ENCODE results near the gene TPM3.
"Not testable (repeated sequence)": the region's sequence is repeated elsewhere in the genome, so short reads cannot be mapped to it uniquely, and the experiment has no call there.

Gene TPM3

DNA sequence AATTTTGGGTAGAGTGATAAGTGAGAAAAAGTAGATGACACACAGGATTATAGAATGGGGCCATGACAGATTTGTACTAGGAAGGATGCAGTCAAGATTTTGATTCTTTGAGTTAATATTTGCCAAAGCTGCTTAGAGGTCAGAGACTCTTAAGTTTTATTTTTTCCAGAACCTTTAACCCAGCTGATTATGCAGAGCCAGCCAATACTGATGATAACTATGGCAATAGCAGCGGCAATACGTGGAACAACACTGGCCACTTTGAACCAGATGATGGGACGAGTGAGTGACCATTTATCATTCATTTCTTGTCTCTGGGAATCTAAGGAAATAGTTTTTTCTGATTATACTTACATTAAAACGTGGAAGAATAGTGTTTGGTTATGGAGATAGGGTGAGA lies 45.0 kb upstream of the TPM3 start:
- Histone ChIP-seq H3K36me3 (replicated peaks) (peaks cover 74% of the 10 kb centered on the region), H3K4me3 (ENCODE audit: low read depth, low read length) (no peak overlapping the region), H3K27ac (no peak overlapping the region), H3K27me3 (replicated peaks) (no peaks in the 10 kb centered on the region)
- no peak for TF ChIP-seq CTCF (IDR thresholded peaks at IDR 0.05; ENCODE audit: low read depth, low read length, missing control alignments)
- in situ Hi-C loops (cut with HindIII; ENCODE audit: low pct_ligation_motif_present, low sequenced_read_pairs): loop anchor here (25.0 kb wide), 1 partner anchor 100 kb away; the partner anchor contains the start of gene ATP8B2
- no peak for DNase-seq

- H3K36me3 ChIP-seq (replicated peaks): peaks cover 92% of the 10 kb centered on the region
Observed at GRCh38 chr1:154233127-154233526, 41.2 kb upstream of the TPM3 start.

DNA sequence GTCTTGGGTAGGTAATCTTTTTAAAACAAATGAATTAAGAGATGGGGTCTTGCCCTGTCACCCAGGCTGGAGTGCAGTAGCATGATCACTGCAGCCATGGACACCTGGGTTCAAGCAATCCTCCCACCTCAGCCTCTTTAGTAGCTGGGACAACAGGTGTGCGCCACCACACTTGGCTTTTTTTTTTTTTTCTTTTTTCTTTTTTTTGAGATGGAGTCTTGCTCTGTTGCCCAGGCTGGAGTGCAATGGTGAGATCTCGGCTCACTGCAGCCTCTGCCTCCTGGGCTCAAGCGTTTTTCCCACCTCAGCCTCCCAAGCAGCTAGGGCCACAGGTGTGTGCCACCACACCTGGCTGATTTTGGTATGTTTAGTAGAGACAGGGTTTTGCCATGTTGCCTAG lies 39.2 kb upstream of the TPM3 start:
- H3K4me3 ChIP-seq (ENCODE audit: low read depth, low read length); H3K27me3 ChIP-seq (replicated peaks); DNase-seq; H3K27ac ChIP-seq: not testable (repeated sequence)
- in situ Hi-C loops (cut with HindIII; ENCODE audit: low pct_ligation_motif_present, low sequenced_read_pairs): loop anchor here (25.0 kb wide), 1 partner anchor 106 kb away; the partner anchor contains the start of gene ATP8B2
- peaks cover 86% of the 10 kb centered on the region for H3K36me3 ChIP-seq (replicated peaks)

More at GRCh38 chr1:154233127-154233526, 41.2 kb upstream of the TPM3 start:
- not testable (repeated sequence) for H3K27ac ChIP-seq; DNase-seq; H3K4me3 ChIP-seq (ENCODE audit: low read depth, low read length); H3K27me3 ChIP-seq (replicated peaks)
- in situ Hi-C loops (cut with HindIII; ENCODE audit: low pct_ligation_motif_present, low sequenced_read_pairs): loop anchor here (25.0 kb wide), 1 partner anchor 104 kb away; the partner anchor contains the start of gene ATP8B2

DNA sequence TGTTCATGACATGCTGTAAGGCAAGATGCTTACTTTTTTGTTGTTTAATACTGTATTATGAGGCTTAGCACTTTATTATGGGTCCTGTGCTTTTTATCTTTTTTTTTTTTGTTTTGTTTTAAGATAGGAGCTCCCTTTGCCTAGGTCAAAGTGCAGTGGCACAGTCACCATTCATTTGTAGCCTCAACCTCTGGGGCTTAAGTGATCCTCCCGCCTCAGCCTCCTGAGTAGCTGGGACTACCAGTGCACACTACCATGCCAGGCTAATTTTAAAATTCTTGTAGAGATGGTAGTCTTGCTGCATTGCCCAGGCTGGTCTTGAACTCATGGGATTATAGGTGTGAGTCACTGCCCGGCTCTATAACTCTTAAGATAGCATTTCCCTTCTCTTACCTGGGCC lies 33.5 kb upstream of the TPM3 start:
- in situ Hi-C loops (cut with HindIII; ENCODE audit: low pct_ligation_motif_present, low sequenced_read_pairs): loop anchor here (25.0 kb wide), 1 partner anchor 112 kb away; the partner anchor contains the start of gene ATP8B2
- no peaks in the 10 kb centered on the region for H3K27me3 ChIP-seq (replicated peaks)
- no peak for DNase-seq
- H3K27ac ChIP-seq: no peak overlapping the region
- H3K4me3 ChIP-seq (ENCODE audit: low read depth, low read length): no peak overlapping the region
- H3K36me3 ChIP-seq (replicated peaks): peaks cover 43% of the 10 kb centered on the region
- TF ChIP-seq CTCF (IDR thresholded peaks at IDR 0.05; ENCODE audit: low read depth, low read length, missing control alignments): no peak

- no peak overlapping the region for H3K4me3 ChIP-seq (ENCODE audit: low read depth, low read length)
- TF ChIP-seq CTCF (IDR thresholded peaks at IDR 0.05; ENCODE audit: low read depth, low read length, missing control alignments): no peak
- no peak overlapping the region for H3K27ac ChIP-seq
- peaks cover 32% of the 10 kb centered on the region for H3K36me3 ChIP-seq (replicated peaks)
- no peak for DNase-seq
- in situ Hi-C loops (cut with HindIII; ENCODE audit: low pct_ligation_motif_present, low sequenced_read_pairs): no loop called here
- H3K27me3 ChIP-seq (replicated peaks): no peaks in the 10 kb centered on the region
Observed at GRCh38 chr1:154223621-154224020, 31.7 kb upstream of the TPM3 start.

DNA sequence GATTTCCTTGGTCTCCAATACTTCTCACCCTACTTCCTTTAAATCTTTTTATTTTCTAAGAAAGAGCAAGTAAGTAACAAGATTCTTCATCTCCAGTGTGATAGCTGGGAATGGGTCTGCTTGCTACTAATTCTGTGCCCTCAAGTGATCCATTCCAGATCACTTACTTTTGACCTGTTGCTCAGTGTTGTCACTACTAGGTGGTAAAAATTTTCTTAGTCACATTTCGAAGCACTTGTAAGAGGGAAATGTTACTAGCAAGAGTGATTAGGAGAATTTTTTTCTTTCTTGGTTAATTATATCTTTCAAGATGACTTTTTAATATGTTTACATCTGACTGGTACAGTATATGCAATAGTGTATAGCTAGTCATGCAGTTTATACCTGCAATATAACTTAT lies 31.0 kb upstream of the TPM3 start:
- no peaks in the 10 kb centered on the region for H3K27me3 ChIP-seq (replicated peaks)
- DNase-seq: no peak
- no peak overlapping the region for H3K27ac ChIP-seq
- in situ Hi-C loops (cut with HindIII; ENCODE audit: low pct_ligation_motif_present, low sequenced_read_pairs): no loop called here
- TF ChIP-seq CTCF (IDR thresholded peaks at IDR 0.05; ENCODE audit: low read depth, low read length, missing control alignments): no peak
- H3K36me3 ChIP-seq (replicated peaks): peaks cover 33% of the 10 kb centered on the region
- H3K4me3 ChIP-seq (ENCODE audit: low read depth, low read length): no peak overlapping the region

DNA sequence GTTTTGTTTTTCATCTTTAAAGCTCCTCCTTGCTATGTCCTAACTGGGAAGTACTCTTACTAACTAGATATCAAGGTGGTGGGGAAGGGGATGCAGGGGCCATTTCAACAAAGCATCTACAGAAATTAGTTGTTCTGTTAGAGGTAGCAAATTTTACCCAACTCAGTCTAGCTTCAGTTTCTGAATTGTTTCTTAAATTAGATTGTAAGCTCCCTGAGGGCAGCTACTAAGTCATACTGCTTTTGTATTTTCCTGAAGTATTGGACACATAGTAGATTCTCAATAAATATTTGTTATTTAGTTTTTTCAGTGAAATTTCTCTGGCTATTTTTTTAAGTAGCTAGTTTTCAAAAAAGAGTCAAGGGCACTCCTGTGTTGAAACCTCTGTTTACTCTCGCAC lies 30.6 kb upstream of the TPM3 start:
- DNase-seq: no peak
- Histone ChIP-seq H3K36me3 (replicated peaks) (peaks cover 30% of the 10 kb centered on the region), H3K4me3 (ENCODE audit: low read depth, low read length) (peak overlapping the region; percentile 73)

More for the DNA sequence above, 30.6 kb upstream of the TPM3 start:
- no peak for TF ChIP-seq CTCF (IDR thresholded peaks at IDR 0.05; ENCODE audit: low read depth, low read length, missing control alignments)
- in situ Hi-C loops (cut with HindIII; ENCODE audit: low pct_ligation_motif_present, low sequenced_read_pairs): no loop called here
- no peak overlapping the region for H3K27ac ChIP-seq
- no peaks in the 10 kb centered on the region for H3K27me3 ChIP-seq (replicated peaks)
